ENCODE measurements around the gene CDCA7.
"Not testable (repeated sequence)": the region's sequence is repeated elsewhere in the genome, so short reads cannot be mapped to it uniquely, and the experiment has no call there.

CDCA7 gene

DNA sequence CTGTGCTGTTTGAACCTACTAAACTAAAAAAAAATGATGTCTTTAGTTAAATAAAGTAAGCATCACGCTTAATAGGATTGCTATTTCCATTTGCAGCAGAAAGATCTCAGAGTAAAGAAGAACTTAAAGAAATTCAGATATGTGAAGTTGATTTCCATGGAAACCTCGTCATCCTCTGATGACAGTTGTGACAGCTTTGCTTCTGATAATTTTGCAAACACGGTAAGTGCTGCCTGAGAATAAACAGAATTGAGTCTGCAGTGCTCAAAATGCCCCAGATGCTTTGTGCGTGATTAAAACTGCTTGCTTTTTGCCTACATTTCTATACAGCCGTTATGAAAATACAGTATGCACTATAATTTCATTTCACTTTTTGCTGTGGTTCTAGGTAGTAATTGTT is 3.9 kb downstream of the CDCA7 start:
- no peak for DNase-seq (ENCODE audit: low read depth)

GRCh38 chr2:173359231-173359630 is 4.6 kb downstream of the CDCA7 start:
- no peak for DNase-seq (ENCODE audit: low read depth)

- DNase-seq (ENCODE audit: low read depth) = no peak
These were observed 15.5 kb downstream of the CDCA7 start for GRCh38 chr2:173370198-173370597.

DNA sequence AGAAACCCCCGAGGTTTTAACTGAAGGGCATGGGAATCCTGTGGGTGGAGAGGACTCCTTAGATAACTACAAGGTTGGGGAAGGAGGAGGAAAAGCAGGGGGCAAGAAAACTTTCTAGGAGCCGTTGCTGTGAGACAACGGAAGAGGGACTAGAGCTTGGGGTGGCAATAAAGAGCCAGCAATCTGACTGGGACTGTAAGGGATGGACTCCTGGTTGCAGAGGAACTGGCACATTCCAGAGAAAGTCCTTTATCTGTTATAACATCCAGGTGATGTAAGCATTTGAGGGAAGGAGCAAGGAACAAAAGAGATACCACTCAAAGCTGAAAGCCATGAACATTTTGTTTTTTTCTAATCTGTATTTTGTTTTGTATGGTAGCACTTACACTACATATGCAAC is 16.4 kb downstream of the CDCA7 start:
- no peak for DNase-seq (ENCODE audit: low read depth)

- DNase-seq (ENCODE audit: low read depth) = no peak
These were observed 18.6 kb downstream of the CDCA7 start for GRCh38 chr2:173373290-173373689.

DNA sequence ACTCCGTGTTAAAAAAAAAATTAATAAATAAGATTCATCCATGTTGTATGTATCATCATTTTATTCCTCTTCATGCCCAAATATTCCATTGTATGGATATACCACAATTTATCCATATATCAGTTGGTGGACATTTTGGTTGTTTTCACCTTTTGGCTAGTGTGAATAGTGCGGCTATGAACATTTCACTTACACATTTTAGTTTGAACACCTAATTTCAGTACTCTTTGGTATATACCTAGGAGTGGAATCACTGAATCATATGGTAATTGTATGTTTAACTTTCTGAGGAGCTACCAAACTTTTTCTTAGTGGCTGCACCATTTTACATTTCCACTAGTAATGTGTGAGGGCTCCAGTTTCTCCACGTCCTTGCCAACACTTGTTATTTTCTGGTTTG is 20.0 kb downstream of the CDCA7 start:
- DNase-seq (ENCODE audit: low read depth) = no peak

GRCh38 chr2:173385534-173385933 is 30.9 kb downstream of the CDCA7 start:
- not testable (repeated sequence) for DNase-seq (ENCODE audit: low read depth)

DNA sequence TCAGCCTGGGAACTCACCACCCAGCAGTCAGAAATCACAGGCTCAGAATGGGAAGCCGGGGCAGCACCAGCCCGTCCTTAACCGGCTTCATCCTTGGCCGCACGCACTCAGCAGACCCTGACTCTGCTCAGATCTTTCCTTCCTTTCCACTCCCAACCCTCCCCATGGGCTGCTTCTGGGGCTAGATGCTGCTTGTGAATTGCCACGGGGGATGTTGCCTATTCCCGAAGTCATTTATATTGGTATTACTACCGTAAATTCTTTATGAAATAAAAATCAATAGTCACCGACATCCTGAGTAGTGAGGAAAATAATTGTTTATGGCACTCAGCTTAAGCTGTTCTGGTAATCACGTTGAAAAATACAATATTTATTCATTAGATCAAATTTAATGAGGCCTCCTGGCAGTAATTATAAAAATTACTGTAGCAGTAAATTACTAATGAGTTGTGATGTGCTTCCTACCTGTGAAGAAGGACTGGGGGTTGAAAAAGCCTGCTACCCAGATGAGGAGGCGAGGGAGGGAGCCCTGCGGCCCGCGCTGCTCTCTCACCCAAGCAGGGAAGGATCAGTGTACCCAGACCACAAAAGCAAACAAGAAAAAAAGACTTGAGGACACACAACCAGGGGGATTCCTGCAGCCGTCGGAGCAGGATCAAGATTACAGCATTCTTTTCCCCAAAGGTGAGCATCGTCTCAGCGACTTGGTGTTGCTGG is 31.5 kb downstream of the CDCA7 start:
- DNase-seq (ENCODE audit: low read depth) = no peak

DNA sequence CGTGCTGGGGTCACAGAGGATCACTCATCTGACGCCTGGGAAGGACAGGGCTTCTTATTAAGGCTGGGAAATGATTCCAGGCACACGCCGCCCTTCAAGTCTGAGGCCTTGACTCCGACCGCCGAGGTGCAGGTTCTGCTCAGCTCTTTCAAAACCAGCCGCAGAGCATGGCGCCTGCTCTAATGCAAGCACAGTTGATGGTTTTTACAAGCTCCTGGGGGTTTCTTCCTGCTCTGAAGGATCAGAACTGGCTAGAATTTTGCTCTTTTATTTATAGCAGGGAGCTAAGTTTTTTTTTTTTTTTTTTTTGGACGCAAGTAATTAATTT is 32.0 kb downstream of the CDCA7 start:
- no peak for DNase-seq (ENCODE audit: low read depth)

DNA sequence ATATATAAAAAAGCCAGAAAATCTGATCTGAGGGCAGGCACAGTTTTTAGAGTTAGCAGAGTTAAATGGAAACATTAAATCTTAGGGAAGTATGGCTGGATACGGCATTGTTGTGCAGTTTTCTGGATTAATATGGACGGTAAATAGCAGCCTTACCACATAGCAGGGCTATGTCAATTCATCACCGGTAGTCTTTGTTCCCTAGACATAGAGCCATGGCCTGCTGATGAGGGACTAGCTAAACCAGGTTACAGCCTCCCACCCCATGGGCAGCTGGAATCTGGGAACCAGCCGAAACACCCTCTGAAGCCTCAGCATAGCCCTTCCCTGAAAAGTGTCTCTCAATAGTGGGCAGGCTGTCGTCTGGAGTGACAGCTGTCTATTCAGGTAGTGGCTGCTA is 32.4 kb downstream of the CDCA7 start:
- no peak for DNase-seq (ENCODE audit: low read depth)

GRCh38 chr2:173387660-173388059 is 33.0 kb downstream of the CDCA7 start:
- DNase-seq (ENCODE audit: low read depth) = no peak

GRCh38 chr2:173388795-173389194 is 34.1 kb downstream of the CDCA7 start:
- no peak for DNase-seq (ENCODE audit: low read depth)

DNA sequence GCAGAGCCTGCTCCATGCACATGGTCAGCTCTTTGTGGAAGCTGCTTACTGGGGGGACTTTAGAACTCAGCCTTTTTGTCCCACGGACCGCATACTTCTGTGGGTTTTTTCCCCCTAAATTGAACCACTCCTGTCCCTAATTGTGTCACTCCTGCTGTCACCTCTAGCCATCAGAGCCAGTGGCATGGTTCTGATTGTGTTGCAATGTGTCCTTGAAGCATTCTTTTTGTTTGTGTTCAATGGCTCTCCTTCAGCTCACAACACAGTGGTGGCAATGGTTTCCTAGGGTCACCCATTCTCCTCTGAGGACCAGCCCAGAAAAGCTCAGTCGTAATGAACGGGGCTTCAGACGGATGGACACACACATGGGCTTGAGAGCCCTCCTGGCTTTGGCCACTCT is 35.4 kb downstream of the CDCA7 start:
- no peak for DNase-seq (ENCODE audit: low read depth)

GRCh38 chr2:173392731-173393130 is 38.1 kb downstream of the CDCA7 start:
- no peak for DNase-seq (ENCODE audit: low read depth)

GRCh38 chr2:173393186-173393585 is 38.5 kb downstream of the CDCA7 start:
- DNase-seq (ENCODE audit: low read depth) = no peak

DNA sequence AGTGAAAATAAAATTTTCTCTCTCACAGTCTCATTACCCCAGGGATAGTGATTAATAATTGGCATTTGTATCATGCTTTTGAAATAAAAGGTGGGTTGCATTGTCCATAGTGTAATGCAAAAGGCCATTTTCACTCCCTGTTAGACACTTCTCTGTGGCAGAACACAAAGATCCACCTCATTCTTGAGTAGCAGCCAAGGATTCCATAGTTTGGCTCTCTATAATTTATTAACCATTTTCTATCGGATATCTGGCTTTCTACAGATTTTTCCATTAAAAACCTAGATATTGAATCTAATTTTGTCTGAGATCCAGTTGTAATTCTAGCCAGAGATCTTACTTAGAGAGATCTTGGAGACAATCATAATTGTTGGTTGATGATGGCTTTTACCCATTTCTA is 39.0 kb downstream of the CDCA7 start:
- no peak for DNase-seq (ENCODE audit: low read depth)

GRCh38 chr2:173394091-173394974 is 39.7 kb downstream of the CDCA7 start:
- no peak for DNase-seq (ENCODE audit: low read depth)

GRCh38 chr2:173395567-173396351 is 41.1 kb downstream of the CDCA7 start:
- no peak for DNase-seq (ENCODE audit: low read depth)

DNA sequence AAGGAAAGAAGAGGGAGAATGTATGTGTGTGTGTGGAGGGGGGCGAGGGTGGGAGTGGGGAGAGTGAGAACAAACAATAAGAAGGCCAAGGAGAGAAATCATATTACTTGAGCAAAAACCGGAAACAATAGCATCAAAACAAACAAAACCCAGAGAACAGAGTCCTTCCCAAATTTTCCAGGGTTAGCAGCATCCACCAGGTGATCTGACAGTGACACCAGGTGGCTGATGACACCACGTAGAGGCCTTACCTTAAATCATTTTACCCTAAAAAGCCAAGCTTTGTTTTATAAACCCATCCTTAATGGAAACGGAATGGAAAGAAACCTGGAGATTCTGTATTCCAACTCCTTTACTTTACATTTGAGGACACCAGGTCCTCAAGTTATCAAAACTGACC is 42.9 kb downstream of the CDCA7 start:
- DNase-seq (ENCODE audit: low read depth) = no peak

- DNase-seq (ENCODE audit: low read depth) = no peak
These were observed 44.6 kb downstream of the CDCA7 start for GRCh38 chr2:173399229-173399628.

DNA sequence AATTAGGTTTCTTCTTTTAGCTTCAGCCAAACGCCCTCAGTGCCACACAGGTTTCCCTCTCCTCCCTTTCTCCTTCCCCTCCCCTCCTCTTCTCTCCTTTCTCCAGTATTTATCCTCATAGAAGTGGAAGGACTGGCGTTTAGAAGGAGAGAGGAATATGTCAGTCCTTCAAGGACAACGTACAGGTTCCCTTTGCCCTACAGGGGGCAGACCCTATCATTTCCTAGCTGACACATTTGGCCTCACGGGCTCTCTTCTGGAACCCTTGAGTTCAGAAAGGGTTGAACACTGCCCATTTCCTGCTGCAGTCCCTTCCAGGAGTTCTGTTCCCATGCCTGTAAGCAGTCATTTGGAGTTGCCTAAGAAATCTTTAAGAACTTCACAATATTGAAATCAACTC is 46.1 kb downstream of the CDCA7 start:
- no peak for DNase-seq (ENCODE audit: low read depth)

DNA sequence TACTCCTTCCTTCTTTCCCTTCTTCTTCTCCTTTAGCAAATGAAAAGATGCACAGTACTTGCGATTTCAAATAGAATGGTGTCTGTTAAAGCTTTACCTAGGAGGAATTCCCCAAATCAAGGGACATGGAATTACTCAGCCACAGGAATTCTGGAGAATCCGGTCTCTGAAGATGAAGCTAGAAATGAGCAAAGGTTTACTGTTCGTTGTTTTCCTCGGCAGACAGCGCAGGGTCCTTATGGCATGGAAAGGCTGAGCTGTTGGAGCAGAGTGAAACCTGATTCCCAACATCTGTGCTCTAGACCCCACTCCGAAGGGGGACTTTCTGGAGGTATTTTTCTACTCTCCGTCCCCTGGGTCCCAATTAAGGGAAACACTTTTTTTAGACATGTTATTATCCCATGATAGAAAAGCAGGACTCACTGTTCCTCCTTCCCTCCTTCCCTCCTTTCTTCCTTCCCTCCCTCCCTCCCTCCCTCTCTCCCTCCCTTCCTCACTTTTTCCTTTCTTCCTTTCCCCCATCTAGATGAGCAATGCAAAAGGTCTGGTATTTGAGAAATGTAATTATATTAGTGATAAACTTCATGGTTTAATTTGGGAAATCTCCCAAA is 47.1 kb downstream of the CDCA7 start:
- no peak for DNase-seq (ENCODE audit: low read depth)
